Amniotic stem cell (primary cell): ENCODE results near the gene RRAS2.
"Not testable (repeated sequence)": the region's sequence is repeated elsewhere in the genome, so short reads cannot be mapped to it uniquely, and the experiment has no call there.

Experiments
- DNase-seq: peaks from one replicate; lab custom pipeline; 2025; lab: John Stamatoyannopoulos, UW

RRAS2 gene

GRCh38 chr11:14306481-14306880, 52.5 kb downstream of the RRAS2 start:
- no peak for DNase-seq

GRCh38 chr11:14305649-14306048, 53.3 kb downstream of the RRAS2 start:
- no peak for DNase-seq

GRCh38 chr11:14304601-14305000, 54.4 kb downstream of the RRAS2 start:
- no peak for DNase-seq

DNA sequence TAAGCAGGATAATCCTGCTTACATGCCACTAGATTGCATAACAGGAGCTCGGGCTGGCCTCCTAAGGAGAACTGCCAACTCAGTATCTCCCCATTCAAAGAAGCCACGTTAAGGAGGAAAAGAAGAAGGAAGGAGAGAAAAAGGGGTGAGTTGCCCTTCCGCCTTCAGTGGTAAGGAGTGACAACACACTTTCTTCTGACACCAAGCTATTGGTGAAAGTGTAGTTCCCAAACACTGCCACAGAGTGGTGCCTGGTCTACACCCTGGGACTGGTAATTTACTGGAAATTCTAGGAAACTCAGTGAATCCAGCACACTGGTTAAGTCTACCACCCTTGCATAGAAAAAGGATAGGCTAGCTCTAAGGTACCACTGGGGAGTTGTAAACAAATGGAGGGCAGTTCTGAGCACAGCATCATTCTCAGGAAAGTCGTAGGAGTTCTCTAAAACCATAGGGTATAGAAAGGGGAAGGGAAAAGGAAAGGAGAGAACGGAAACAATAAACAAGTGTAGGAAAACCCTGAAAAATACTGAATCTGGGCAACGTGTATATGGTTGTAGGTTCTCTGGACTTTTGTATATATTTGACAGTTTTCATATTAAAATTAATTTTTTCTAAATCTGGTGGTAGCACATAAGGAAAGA, 58.2 kb downstream of the RRAS2 start:
- DNase-seq = peak; percentile 45

DNA sequence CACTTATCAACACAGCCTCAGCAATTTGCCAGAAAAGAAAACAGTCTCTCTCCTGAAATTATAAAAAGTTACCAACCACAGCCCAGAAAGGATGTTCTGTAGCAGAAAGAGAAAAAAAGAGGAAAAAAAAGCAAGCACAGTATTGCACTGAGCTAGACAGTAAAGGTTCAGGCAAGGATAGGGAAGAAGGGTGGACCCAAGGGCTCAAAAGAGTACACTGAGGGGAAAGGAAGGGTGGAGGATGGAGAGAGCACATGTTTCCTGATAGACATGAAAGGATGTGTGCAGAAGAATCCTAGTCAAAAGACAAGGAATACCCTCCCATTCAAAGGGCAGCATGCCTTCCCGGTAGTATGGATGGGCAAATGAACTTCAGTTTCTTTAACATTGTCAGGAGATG, 59.1 kb downstream of the RRAS2 start:
- no peak for DNase-seq

GRCh38 chr11:14290422-14290821, 68.6 kb downstream of the RRAS2 start:
- no peak for DNase-seq

DNA sequence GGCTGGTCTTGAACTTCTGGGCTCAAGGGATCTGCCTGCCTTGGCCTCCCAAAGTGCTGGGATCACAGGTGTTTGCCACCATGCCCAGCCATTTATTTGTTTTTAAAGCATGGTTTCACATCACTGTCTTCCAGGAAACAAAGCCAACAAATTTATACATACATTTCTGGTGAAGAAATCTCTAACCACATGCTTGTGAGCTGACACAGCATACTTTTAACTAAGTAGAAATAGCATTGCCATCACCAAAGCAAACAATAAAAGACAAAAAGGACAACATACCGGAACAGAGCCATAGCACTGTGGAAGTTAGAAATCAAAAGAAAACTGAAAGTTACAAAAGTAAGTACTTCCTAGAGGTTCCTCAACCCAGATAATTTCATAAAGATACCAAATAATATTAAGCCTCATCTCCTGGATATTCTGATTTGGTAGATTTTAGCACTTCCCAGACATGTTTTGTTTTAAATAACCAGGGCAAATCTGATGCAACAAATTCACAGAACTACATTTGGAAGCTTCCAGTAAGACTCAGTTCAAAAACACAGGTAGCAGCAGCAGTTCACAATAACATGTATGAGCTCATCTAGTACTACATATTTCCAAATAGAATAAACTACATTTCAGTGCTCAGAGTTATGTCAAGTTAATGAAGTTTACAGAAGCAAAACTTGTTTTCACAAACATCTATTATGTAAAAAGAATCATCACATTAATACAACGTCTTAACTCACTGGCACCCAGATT, 70.6 kb downstream of the RRAS2 start:
- peak; percentile 71 for DNase-seq

DNA sequence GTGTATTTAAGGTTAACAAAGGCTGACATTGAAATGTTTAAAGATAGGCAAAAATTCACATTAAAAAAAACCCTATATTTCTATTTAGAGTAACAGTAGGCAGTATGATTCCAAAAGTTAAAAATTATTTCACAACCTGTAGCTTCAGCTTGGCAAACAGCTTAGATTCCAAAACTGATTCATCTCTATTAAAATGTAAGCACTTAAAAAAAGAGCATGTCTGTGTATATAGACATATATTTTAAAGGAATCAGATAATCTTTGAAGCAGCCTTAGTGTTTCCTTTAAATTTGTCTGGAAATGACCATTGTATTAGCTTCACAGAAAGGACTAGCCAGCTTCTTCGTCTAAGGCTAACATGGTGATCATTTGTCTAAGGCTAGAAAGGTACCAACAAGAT, 80.1 kb downstream of the RRAS2 start:
- not testable (repeated sequence) for DNase-seq

GRCh38 chr11:14275076-14275475, 83.9 kb downstream of the RRAS2 start:
- no peak for DNase-seq

DNA sequence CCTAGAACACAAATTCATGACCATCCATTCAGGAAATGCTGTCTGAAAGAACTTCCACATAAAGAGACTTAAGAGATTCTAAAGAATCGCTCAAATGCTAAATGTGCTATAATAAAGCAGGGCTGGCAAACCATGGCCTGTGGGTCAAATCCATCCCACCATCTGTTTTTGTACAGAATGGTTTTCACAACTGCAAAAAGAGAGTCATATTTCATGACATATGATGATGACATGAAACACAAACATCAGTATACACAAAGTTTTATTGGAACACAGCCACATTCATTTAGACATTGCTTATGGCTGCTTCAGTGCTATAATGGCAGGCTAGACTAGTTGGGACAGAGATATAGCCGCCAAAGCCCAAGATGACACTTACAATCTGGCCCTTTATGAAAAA, 85.1 kb downstream of the RRAS2 start:
- no peak for DNase-seq

GRCh38 chr11:14270690-14271542, 88.1 kb downstream of the RRAS2 start:
- no peak for DNase-seq

DNA sequence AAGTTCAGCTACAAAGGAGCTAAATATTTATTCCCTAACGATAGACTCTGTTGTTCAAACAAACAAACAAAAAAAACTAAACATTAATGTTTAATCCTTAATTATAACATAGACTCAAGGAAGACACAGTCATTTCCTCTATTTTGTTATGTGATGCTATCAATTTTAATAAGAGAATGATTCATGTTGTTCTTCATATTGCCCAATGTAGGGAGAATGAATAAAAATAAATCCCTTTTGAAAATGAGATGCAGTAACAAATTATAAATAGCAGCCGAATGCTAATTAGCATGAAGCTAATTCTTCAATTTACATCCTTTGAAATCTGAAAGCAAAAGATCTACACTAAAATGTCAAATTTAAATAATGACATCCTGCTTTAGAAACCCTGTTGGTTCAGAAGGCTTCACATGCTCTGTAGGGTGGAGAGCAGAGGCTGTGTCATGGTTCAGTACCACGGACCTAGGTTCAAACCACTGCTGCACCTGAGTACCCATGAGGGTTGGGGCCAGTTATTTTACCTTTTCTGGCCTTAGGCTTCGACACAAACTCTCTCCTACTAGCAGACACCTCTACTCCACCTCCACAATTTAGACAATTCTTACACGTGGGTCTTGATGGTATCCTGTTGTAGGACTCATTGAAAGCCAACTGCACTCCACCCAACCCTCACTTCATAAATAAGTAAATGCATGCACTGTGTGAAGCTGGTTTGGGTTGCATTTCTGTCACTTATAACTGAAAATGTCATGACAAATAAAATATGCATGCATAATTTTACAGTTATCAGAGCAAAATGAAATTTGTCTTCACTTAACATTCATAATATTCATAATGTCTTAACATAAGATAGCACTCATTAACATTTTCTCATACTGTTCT, 89.0 kb downstream of the RRAS2 start:
- DNase-seq = no peak

GRCh38 chr11:14267861-14268635, 90.9 kb downstream of the RRAS2 start:
- DNase-seq = no peak

DNA sequence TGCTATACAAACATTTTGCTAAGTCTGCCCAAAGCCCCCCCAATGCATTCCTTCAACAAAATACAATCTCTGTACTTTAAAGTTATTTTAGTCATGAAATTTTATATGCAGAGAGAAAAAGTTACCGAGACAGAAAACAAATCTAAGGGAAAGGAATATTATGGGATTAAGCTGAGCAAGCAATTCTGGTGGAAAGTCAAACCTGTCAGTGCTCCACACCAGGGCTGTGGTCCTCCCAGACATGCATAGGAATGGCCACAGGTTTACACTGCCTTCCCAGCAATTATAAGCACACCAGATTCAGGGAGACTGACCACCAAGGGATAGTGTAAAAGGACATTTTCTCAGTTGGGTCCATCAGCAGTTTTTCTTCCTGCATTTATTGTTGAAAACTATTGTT, 92.4 kb downstream of the RRAS2 start:
- DNase-seq = no peak

- DNase-seq = no peak
Observed at GRCh38 chr11:14264966-14265365, 94.0 kb downstream of the RRAS2 start.

- no peak for DNase-seq
Observed at GRCh38 chr11:14262271-14262846, 96.6 kb downstream of the RRAS2 start.

DNA sequence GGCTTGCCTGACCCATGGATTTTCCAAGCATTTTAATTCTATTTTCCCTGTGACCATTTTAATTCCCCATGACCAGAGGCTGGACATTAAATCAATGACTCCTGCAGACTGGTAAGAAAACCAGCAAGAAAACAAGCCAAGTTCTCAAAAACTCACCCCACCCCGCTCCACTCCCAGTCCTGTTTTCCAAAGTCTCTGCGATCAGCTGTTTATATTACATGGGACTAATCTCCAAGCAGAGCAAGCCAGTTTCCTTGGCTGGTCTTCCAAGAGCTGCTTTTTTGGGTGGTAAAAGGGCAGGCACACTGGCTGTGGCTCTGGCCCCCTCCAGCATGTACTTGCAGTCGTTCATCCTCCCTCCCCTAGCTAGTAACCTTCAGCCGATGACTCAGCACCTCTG, 97.9 kb downstream of the RRAS2 start:
- DNase-seq = no peak

DNA sequence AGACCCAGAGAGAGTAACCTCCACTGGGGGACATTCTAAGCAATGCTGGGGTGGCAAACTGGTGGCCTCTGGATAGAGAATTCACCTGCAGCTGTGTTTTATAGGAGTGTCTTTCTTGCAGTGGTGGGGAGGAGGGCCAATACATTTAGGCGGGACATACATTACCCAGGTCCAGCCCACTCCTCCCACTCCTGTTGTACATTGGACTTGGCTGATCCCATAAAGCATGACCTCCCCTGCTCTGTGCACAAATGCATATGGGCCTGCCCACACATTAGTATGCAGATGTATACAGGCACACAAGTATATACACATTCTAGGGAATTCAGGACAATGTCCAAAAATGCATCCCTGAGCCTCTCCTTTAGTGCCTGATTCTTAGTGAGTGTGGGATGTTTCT, 99.1 kb downstream of the RRAS2 start:
- no peak for DNase-seq

DNA sequence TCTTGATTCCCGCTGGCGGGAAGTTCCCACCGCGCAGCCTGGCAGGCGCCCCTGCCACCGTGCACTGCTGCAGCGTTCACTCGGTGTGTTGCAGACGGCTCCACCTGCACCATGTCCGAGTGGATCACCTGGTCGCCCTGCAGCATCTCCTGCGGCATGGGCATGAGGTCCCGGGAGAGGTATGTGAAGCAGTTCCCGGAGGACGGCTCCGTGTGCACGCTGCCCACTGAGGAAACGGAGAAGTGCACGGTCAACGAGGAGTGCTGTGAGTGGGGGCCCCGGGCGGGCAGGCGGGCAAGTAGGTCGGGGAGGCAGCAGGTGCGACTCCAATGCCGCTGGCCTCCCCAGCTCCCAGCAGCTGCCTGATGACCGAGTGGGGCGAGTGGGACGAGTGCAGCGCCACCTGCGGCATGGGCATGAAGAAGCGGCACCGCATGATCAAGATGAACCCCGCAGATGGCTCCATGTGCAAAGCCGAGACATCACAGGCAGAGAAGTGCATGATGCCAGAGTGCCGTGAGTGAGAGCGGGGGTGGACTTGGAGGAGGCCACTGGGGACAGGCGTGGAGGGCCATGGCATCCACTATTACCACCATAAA, 99.7 kb downstream of the RRAS2 start:
- no peak for DNase-seq

DNA sequence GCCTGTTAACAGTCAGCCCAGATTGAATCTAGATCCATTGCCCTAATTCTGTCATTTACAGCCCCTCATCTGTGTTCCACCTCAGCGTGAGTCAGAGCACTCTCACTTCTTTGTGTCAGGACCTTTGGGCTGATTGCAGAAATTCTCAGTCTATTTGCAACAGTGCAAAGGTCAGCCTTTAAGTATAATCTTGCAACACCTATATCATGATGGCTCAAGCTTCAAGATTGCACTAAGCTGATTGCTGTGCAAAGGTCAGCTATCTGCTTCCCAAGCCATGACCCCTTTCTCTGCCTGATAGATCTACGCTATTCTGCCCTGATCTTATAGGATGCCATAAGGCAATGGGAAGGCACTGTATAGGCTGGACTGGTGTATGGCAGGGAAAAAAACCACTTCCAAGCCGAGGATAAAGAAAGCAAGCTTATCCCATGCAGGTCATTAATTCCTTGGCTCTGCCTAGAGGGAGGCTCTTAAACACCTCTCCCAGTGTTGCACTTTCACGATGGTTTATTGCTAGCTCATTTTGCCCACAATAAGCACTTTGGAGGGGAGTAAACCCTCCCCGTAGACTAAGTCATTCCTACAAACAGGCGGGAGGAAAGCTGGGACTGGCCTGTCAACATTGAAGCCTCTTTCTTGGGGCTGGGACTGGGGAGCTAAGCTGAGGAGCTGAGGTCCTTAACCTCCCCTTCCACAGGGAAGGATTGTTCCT, 100.6 kb downstream of the RRAS2 start:
- no peak for DNase-seq
